HG02610 (cell line): ENCODE results near the gene PHF20.
A peak's percentile ranks its signal among the peaks of the same experiment; 100 is the strongest.
"Not testable (repeated sequence)": the region's sequence is repeated elsewhere in the genome, so short reads cannot be mapped to it uniquely, and the experiment has no call there.

Experiments used
- ATAC-seq: cut with Tn5 transposase; IDR thresholded peaks from one replicate; pipeline ENCODE4 v1.9.1; 2021; ENCODE audit warnings: mild to moderate bottlenecking, moderate library complexity; ENCODE audit not compliant: unreplicated experiment

PHF20 gene

GRCh38 chr20:35909176-35909575, 137.4 kb downstream of the PHF20 start:
- peak; percentile 80 for ATAC-seq

GRCh38 chr20:35909796-35910195, 138.0 kb downstream of the PHF20 start:
- ATAC-seq = no peak

GRCh38 chr20:35910254-35910653, 138.4 kb downstream of the PHF20 start:
- ATAC-seq = no peak

- ATAC-seq = no peak
These were observed 141.1 kb downstream of the PHF20 start for GRCh38 chr20:35912881-35913280.

GRCh38 chr20:35917077-35917476, 145.3 kb downstream of the PHF20 start:
- ATAC-seq = no peak

GRCh38 chr20:35918021-35918420, 146.2 kb downstream of the PHF20 start:
- no peak for ATAC-seq

GRCh38 chr20:35920523-35920922, 148.7 kb downstream of the PHF20 start:
- ATAC-seq = no peak

GRCh38 chr20:35929301-35929700, 157.5 kb downstream of the PHF20 start:
- ATAC-seq = no peak

GRCh38 chr20:35934050-35934449, 162.2 kb downstream of the PHF20 start:
- ATAC-seq = no peak

GRCh38 chr20:35939264-35939663, 167.4 kb downstream of the PHF20 start:
- ATAC-seq = no peak

GRCh38 chr20:35941620-35942019, 169.8 kb downstream of the PHF20 start:
- no peak for ATAC-seq

GRCh38 chr20:35942243-35942642, 170.4 kb downstream of the PHF20 start:
- no peak for ATAC-seq

- no peak for ATAC-seq
These were observed 175.7 kb downstream of the PHF20 start for GRCh38 chr20:35947489-35947888.

GRCh38 chr20:35947907-35948306, 176.1 kb downstream of the PHF20 start:
- ATAC-seq = no peak

- ATAC-seq = no peak
These were observed 178.3 kb downstream of the PHF20 start for GRCh38 chr20:35950093-35950492.

- ATAC-seq = not testable (repeated sequence)
These were observed 180.3 kb downstream of the PHF20 start for GRCh38 chr20:35952080-35952479.

- no peak for ATAC-seq
These were observed 180.9 kb downstream of the PHF20 start for GRCh38 chr20:35952480-35953386.

- peak; percentile 21 for ATAC-seq
These were observed 181.8 kb downstream of the PHF20 start for GRCh38 chr20:35953387-35954199.

GRCh38 chr20:35954200-35954906, 182.5 kb downstream of the PHF20 start, which contains the start of gene SCAND1:
Gene SCAND1 (minus strand): TSS chr20:35954502. CDS start chr20:35954284, 218 bp downstream.
- peak; percentile 91 for ATAC-seq

- no peak for ATAC-seq
These were observed 183.1 kb downstream of the PHF20 start for GRCh38 chr20:35954907-35955251.

- no peak for ATAC-seq
These were observed 184.8 kb downstream of the PHF20 start for GRCh38 chr20:35956616-35957015.
